ENCODE results near the gene SFRP5.

SFRP5 gene

GRCh38 chr10:97785231-97785630 is 13.4 kb upstream of the SFRP5 start:
- DNase-seq = no peak

GRCh38 chr10:97784200-97784810 is 12.5 kb upstream of the SFRP5 start:
- no peak for DNase-seq

GRCh38 chr10:97782455-97783228 is 10.8 kb upstream of the SFRP5 start:
- no peak for DNase-seq

- DNase-seq = no peak
Measured at GRCh38 chr10:97781618-97782331, 10.0 kb upstream of the SFRP5 start.

- no peak for DNase-seq
Measured at GRCh38 chr10:97780841-97781617, 9.2 kb upstream of the SFRP5 start.

GRCh38 chr10:97779975-97780374 is 8.2 kb upstream of the SFRP5 start:
- no peak for DNase-seq

- no peak for DNase-seq
Measured at GRCh38 chr10:97779492-97779891, 7.7 kb upstream of the SFRP5 start.

GRCh38 chr10:97778452-97779302 is 6.9 kb upstream of the SFRP5 start:
- DNase-seq = no peak

GRCh38 chr10:97777143-97777542 is 5.3 kb upstream of the SFRP5 start:
- DNase-seq = no peak

- no peak for DNase-seq
Measured at GRCh38 chr10:97774811-97775294, 3.1 kb upstream of the SFRP5 start.

GRCh38 chr10:97773096-97773495 is 1.3 kb upstream of the SFRP5 start:
- no peak for DNase-seq

GRCh38 chr10:97771055-97771891 is 526 bp downstream of the SFRP5 start:
- DNase-seq = no peak

GRCh38 chr10:97770255-97770654 is 1.5 kb downstream of the SFRP5 start:
- no peak for DNase-seq

GRCh38 chr10:97768322-97769315 is 3.2 kb downstream of the SFRP5 start:
- no peak for DNase-seq

GRCh38 chr10:97766996-97767924 is 4.5 kb downstream of the SFRP5 start:
- DNase-seq = no peak

- no peak for DNase-seq
Measured at GRCh38 chr10:97766106-97766810, 5.5 kb downstream of the SFRP5 start.

GRCh38 chr10:97765201-97765600 is 6.6 kb downstream of the SFRP5 start:
- no peak for DNase-seq

- no peak for DNase-seq
Measured at GRCh38 chr10:97764519-97764931, 7.3 kb downstream of the SFRP5 start.
